Astrocyte (in vitro differentiated cells and primary cell): ENCODE data around the gene ETV1. TPM values are rescaled to one million over a fixed set of nuclear protein-coding genes. Genes with fewer than 3 reads are reported as not detected.
A peak's percentile ranks its signal among the peaks of the same experiment; 100 is the strongest.

ENCODE experiments used
- DNase-seq: peaks from one replicate; pipeline ENCODE4 v3.0.0-alpha.2; 2010; ENCODE audit warnings: low read depth
- FAIRE-seq: peaks from 2 replicates; lab custom pipeline; 2011; peaks lifted over from hg19 to GRCh38; lab: Jason Lieb, UNC
- H2AFZ ChIP-seq: 2 replicates; pipeline ENCODE4 v1.6.0; 2012; ENCODE audit warnings: low read depth, low read length, inconsistent platforms
- H3K27ac ChIP-seq: 2 replicates; pipeline ENCODE4 v1.5.1; 2011; ENCODE audit warnings: low read depth, low read length, inconsistent platforms
- H3K27me3 ChIP-seq: 2 replicates; pipeline ENCODE4 v1.6.0; 2011; ENCODE audit warnings: low read length, inconsistent platforms; ENCODE audit not compliant: insufficient read depth
- H3K36me3 ChIP-seq: 2 replicates; pipeline ENCODE4 v1.5.1; 2011; ENCODE audit warnings: low read length, inconsistent platforms; ENCODE audit not compliant: insufficient read depth
- H3K4me1 ChIP-seq: 2 replicates; pipeline ENCODE4 v1.5.1; 2011; ENCODE audit warnings: low read length, inconsistent platforms; ENCODE audit not compliant: insufficient read depth
- H3K4me2 ChIP-seq: 2 replicates; pipeline ENCODE4 v1.6.0; 2012; ENCODE audit warnings: low read length, inconsistent platforms
- H3K4me3 ChIP-seq: 2 replicates; pipeline ENCODE4 v1.5.1; 2011; ENCODE audit warnings: low read depth, mild to moderate bottlenecking, low read length, inconsistent platforms; ENCODE audit not compliant: insufficient read depth
- H3K79me2 ChIP-seq: 2 replicates; pipeline ENCODE4 v1.6.0; 2012; ENCODE audit warnings: mild to moderate bottlenecking, low read length, inconsistent platforms; ENCODE audit not compliant: insufficient read depth
- H3K9ac ChIP-seq: 2 replicates; pipeline ENCODE4 v1.6.0; 2012; ENCODE audit warnings: mild to moderate bottlenecking, low read length, inconsistent platforms
- H3K9me3 ChIP-seq: 2 replicates; pipeline ENCODE4 v1.5.1; 2012; ENCODE audit warnings: low read depth, mild to moderate bottlenecking, low read length, inconsistent platforms; ENCODE audit not compliant: insufficient read depth
- H4K20me1 ChIP-seq: 2 replicates; pipeline ENCODE4 v1.6.0; 2012; ENCODE audit warnings: low read length, inconsistent platforms; ENCODE audit not compliant: insufficient read depth
- H3K27ac Mint-ChIP-seq: one replicate; pipeline ENCODE4 v1.8.0; 2021; ENCODE audit warnings: mild to moderate bottlenecking, mixed read lengths; ENCODE audit not compliant: unreplicated experiment
- H3K27me3 Mint-ChIP-seq: one replicate; pipeline ENCODE4 v1.8.0; 2021; ENCODE audit warnings: low read depth, mixed read lengths; ENCODE audit not compliant: unreplicated experiment
- H3K36me3 Mint-ChIP-seq: one replicate; pipeline ENCODE4 v1.8.0; 2021; ENCODE audit warnings: low read depth, mixed read lengths; ENCODE audit not compliant: unreplicated experiment
- H3K4me1 Mint-ChIP-seq: one replicate; pipeline ENCODE4 v1.8.0; 2021; ENCODE audit warnings: low read depth, mixed read lengths; ENCODE audit not compliant: unreplicated experiment
- H3K4me3 Mint-ChIP-seq: one replicate; pipeline ENCODE4 v1.8.0; 2021; ENCODE audit warnings: mild to moderate bottlenecking, moderate library complexity, mixed read lengths; ENCODE audit not compliant: unreplicated experiment
- H3K9me3 Mint-ChIP-seq: one replicate; pipeline ENCODE4 v1.8.0; 2021; ENCODE audit warnings: mild to moderate bottlenecking, mixed read lengths; ENCODE audit not compliant: unreplicated experiment
- EZH2 ChIP-seq: IDR thresholded peaks from 2 replicates; pipeline ENCODE4 v1.6.1; 2012; ENCODE audit warnings: mild to moderate bottlenecking, low read length, inconsistent platforms; ENCODE audit not compliant: insufficient read depth
- total RNA-seq: library from RNA; stranded (reverse); gene quantifications from 2 replicates; pipeline ENCODE4 v1.2.1, GENCODE V29; 2021
- TF ChIP-seq, protein P1 (sequence below): IDR thresholded peaks from 2 replicates; pipeline ENCODE4 v1.5.1; 2011; ENCODE audit warnings: low read depth, mild to moderate bottlenecking, inconsistent platforms, low read length, moderate library complexity; ENCODE audit not compliant: insufficient read depth

Gene ETV1
- total RNA-seq, 1 donor from 2014 or later = 12.6 TPM

DNA sequence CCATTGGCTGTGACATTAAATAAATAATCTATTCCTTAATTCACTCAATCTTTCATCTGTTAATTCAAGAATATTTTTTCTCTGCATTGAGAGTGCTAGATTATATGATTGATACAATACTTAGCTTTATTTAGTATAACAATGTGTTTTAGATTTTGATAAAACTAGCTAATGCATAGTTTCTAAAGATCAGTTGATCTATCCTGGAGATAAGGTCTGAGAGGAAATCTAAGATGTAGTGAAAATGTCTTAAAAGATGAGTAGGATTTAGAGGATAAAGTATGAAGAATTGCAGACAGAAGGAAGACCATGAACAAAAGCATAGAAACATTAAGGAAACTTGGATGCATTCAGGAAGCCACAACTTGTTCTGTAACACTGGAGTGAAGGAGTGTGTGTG is 110.3 kb downstream of the ETV1 start:
- no peak overlapping the region for H3K27ac ChIP-seq
- H3K79me2 ChIP-seq = no peaks in the 10 kb centered on the region
- H3K36me3 Mint-ChIP-seq = no peaks in the 10 kb centered on the region
- no peaks in the 10 kb centered on the region for H3K27me3 Mint-ChIP-seq
- H3K36me3 ChIP-seq = no peaks in the 10 kb centered on the region
- no peak overlapping the region for H3K9ac ChIP-seq
- H3K27ac Mint-ChIP-seq = no peak overlapping the region
- H3K4me1 ChIP-seq = peaks cover 15% of the 10 kb centered on the region
- no peak overlapping the region for H2AFZ ChIP-seq
- peaks cover 14% of the 10 kb centered on the region for H3K4me1 Mint-ChIP-seq
- H3K27me3 ChIP-seq = no peaks in the 10 kb centered on the region
- peaks cover 1% of the 10 kb centered on the region for H3K9me3 Mint-ChIP-seq
- H3K9me3 ChIP-seq = no peaks in the 10 kb centered on the region
- no peak overlapping the region for H3K4me2 ChIP-seq
- no peak overlapping the region for H3K4me3 Mint-ChIP-seq
- no peak overlapping the region for H3K4me3 ChIP-seq
- DNase-seq (no peak), FAIRE-seq (no peak)
- H4K20me1 ChIP-seq = no peaks in the 10 kb centered on the region
- TF ChIP-seq, protein P1, sequence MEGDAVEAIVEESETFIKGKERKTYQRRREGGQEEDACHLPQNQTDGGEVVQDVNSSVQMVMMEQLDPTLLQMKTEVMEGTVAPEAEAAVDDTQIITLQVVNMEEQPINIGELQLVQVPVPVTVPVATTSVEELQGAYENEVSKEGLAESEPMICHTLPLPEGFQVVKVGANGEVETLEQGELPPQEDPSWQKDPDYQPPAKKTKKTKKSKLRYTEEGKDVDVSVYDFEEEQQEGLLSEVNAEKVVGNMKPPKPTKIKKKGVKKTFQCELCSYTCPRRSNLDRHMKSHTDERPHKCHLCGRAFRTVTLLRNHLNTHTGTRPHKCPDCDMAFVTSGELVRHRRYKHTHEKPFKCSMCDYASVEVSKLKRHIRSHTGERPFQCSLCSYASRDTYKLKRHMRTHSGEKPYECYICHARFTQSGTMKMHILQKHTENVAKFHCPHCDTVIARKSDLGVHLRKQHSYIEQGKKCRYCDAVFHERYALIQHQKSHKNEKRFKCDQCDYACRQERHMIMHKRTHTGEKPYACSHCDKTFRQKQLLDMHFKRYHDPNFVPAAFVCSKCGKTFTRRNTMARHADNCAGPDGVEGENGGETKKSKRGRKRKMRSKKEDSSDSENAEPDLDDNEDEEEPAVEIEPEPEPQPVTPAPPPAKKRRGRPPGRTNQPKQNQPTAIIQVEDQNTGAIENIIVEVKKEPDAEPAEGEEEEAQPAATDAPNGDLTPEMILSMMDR = no peak
- TF ChIP-seq EZH2 = no peak

DNA sequence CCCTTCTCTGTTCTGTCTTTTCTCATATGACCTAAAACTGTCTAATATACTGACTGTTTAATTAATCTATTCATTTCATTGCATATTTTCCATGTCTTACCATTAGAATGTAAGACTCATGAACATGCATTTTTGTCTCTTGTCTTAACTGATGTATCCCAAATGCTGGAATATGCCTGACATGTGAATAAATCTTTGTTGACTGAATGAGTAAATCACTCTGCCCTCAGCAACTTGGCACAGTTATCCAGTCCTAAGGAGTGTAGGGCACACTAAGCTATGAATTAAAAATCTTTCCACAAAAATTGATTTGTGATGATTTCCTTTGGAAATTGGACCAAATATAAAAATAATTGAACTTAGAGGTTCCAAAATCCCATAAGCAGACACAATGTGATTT is 111.3 kb downstream of the ETV1 start:
- Mint-ChIP-seq H3K36me3 (no peaks in the 10 kb centered on the region), H3K9me3 (peaks cover 1% of the 10 kb centered on the region), H3K4me1 (peaks cover 14% of the 10 kb centered on the region), H3K4me3 (no peak overlapping the region), H3K27ac (no peak overlapping the region), H3K27me3 (no peaks in the 10 kb centered on the region)
- H3K9me3 ChIP-seq = no peaks in the 10 kb centered on the region
- H3K79me2 ChIP-seq = no peaks in the 10 kb centered on the region
- H3K36me3 ChIP-seq = no peaks in the 10 kb centered on the region
- H4K20me1 ChIP-seq = no peaks in the 10 kb centered on the region
- H3K4me2 ChIP-seq = no peak overlapping the region
- H3K27me3 ChIP-seq = no peaks in the 10 kb centered on the region
- no peak overlapping the region for H3K4me3 ChIP-seq
- no peak overlapping the region for H3K9ac ChIP-seq
- DNase-seq = no peak
- FAIRE-seq = no peak
- no peak overlapping the region for H3K27ac ChIP-seq
- TF ChIP-seq, protein P1 = no peak
- no peak for TF ChIP-seq EZH2
- H2AFZ ChIP-seq = no peak overlapping the region
- peaks cover 15% of the 10 kb centered on the region for H3K4me1 ChIP-seq

DNA sequence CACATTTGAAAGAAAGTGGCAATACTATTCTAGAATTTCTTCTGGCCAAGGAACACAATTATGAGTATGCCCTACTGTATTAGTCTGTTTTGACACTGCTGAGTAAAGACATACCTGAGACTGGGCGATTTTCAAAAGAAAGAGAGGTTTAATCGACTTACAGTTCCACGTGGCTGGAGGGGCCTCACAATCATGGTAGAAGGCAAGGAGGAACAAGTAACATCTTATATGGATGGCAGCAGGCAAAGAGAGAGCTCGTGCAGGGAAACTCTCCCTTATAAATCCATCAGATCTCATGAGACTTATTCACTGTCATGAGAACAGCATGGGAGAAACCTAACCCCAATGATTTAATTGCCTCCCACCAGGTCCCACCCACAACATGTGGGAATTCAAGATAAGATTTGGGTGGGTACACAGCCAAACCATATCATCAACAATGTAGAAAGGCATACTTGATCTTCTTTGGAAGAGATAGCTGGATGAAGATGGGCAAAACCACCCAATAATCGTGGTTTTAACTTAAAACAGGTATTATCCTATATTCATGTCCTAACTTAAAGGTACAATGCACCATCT is 113.9 kb downstream of the ETV1 start:
- peaks cover 1% of the 10 kb centered on the region for H3K9me3 Mint-ChIP-seq
- FAIRE-seq (no peak), DNase-seq (peak; percentile 15)
- no peaks in the 10 kb centered on the region for H4K20me1 ChIP-seq
- TF ChIP-seq, protein P1 = no peak
- TF ChIP-seq EZH2 = no peak
- no peaks in the 10 kb centered on the region for H3K36me3 ChIP-seq
- peaks cover 10% of the 10 kb centered on the region for H3K4me1 ChIP-seq
- H3K4me1 Mint-ChIP-seq = peaks cover 11% of the 10 kb centered on the region
- no peak overlapping the region for H3K4me2 ChIP-seq
- no peak overlapping the region for H2AFZ ChIP-seq
- H3K9me3 ChIP-seq = no peaks in the 10 kb centered on the region
- no peaks in the 10 kb centered on the region for H3K27me3 ChIP-seq
- no peak overlapping the region for H3K9ac ChIP-seq
- no peak overlapping the region for H3K4me3 ChIP-seq
- no peak overlapping the region for H3K27ac ChIP-seq
- H3K27ac Mint-ChIP-seq = no peak overlapping the region
- no peaks in the 10 kb centered on the region for H3K36me3 Mint-ChIP-seq
- H3K4me3 Mint-ChIP-seq = no peak overlapping the region
- H3K27me3 Mint-ChIP-seq = no peaks in the 10 kb centered on the region
- H3K79me2 ChIP-seq = no peaks in the 10 kb centered on the region
